MM.1S (cell line): ENCODE data around the gene CLIP4.

Source experiments
- EZH2phosphoT487 ChIP-seq: fragments of 300-600 bp; sonication (generic); IDR thresholded peaks from 2 replicates; pipeline ENCODE4 v1.6.1; 2018; ENCODE audit warnings: antibody characterized with exemption, low read length
- TF ChIP-seq, protein P1 (sequence below): fragments of 300-600 bp; sonication (generic); IDR thresholded peaks from 2 replicates; pipeline ENCODE4 v1.5.1; 2016; ENCODE audit warnings: antibody characterized with exemption, low read length, mixed read lengths

DNA sequence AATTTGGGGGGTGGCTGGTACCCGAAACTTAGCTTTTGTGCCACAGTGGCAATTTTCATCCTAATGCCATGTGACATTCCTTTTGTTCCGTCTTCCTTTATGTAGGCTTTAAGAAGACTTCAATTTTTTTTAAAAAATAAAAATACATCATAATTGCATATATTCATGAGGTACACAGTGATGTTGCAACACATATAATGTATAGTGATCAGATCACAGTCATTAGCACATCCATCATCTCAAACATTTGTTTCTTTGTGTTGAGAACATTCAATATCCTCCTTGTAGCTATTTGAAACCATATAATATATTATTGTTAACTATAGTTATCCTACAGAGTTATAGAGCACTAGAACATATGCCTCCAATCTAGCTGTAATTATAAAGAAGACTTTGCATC is 6.0 kb upstream of the CLIP4 start:
- TF ChIP-seq, protein P1, sequence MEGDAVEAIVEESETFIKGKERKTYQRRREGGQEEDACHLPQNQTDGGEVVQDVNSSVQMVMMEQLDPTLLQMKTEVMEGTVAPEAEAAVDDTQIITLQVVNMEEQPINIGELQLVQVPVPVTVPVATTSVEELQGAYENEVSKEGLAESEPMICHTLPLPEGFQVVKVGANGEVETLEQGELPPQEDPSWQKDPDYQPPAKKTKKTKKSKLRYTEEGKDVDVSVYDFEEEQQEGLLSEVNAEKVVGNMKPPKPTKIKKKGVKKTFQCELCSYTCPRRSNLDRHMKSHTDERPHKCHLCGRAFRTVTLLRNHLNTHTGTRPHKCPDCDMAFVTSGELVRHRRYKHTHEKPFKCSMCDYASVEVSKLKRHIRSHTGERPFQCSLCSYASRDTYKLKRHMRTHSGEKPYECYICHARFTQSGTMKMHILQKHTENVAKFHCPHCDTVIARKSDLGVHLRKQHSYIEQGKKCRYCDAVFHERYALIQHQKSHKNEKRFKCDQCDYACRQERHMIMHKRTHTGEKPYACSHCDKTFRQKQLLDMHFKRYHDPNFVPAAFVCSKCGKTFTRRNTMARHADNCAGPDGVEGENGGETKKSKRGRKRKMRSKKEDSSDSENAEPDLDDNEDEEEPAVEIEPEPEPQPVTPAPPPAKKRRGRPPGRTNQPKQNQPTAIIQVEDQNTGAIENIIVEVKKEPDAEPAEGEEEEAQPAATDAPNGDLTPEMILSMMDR: no peak
- no peak for TF ChIP-seq EZH2phosphoT487
